ENCODE results near the gene CCDC85B.

DNA sequence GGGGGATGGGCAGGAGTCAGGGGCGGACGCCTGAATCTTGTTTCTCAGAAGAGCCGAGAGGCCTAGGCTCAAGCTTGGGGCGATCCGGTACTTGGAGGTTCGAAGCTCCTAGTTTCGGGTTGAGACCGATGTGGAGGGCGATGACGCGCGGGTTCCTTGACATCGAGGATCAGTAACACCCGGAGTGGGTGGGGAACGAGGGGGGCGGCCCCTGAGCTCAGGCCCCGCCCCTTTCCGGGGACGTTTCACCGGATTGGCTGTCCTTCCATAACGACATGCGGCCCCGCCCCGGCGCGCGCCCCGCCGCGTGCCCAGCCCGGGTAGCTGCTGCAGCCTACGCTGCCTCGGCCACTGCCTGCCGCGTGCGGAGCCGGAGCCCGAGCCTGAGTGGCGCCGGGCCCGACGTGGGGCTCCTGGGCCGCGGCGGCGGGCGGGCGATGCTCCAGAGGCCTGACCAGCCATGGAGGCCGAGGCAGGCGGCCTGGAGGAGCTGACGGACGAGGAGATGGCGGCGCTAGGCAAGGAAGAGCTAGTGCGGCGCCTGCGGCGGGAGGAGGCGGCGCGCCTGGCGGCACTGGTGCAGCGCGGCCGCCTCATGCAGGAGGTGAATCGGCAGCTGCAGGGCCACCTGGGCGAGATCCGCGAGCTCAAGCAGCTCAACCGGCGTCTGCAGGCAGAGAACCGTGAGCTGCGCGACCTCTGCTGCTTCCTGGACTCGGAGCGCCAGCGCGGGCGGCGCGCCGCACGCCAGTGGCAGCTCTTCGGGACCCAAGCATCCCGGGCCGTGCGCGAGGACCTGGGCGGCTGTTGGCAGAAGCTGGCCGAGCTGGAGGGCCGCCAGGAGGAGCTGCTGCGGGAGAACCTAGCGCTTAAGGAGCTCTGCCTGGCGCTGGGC lies at the start of gene CCDC85B:
- TF ChIP-seq, protein P1, sequence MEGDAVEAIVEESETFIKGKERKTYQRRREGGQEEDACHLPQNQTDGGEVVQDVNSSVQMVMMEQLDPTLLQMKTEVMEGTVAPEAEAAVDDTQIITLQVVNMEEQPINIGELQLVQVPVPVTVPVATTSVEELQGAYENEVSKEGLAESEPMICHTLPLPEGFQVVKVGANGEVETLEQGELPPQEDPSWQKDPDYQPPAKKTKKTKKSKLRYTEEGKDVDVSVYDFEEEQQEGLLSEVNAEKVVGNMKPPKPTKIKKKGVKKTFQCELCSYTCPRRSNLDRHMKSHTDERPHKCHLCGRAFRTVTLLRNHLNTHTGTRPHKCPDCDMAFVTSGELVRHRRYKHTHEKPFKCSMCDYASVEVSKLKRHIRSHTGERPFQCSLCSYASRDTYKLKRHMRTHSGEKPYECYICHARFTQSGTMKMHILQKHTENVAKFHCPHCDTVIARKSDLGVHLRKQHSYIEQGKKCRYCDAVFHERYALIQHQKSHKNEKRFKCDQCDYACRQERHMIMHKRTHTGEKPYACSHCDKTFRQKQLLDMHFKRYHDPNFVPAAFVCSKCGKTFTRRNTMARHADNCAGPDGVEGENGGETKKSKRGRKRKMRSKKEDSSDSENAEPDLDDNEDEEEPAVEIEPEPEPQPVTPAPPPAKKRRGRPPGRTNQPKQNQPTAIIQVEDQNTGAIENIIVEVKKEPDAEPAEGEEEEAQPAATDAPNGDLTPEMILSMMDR (IDR thresholded peaks at IDR 0.05; ENCODE audit: low read length): peak; percentile 16; the same call in 1 of the 2 replicates
- TF ChIP-seq EZH2 (IDR thresholded peaks at IDR 0.05; ENCODE audit: borderline replicate concordance, low read length): no peak
